WTC11 (cell line): ENCODE results near the gene PAXIP1.

Source experiments
- CREB1 ChIP-seq: sonication (generic); formaldehyde crosslinking; IDR thresholded peaks from 2 replicates; pipeline ENCODE4 v1.8.0; 2023; ENCODE audit warnings: mild to moderate bottlenecking, missing genetic modification reagents
- SP1 ChIP-seq: sonication (generic); formaldehyde crosslinking; conservative IDR thresholded peaks from 2 replicates; pipeline ENCODE4 v1.8.1; 2022; ENCODE audit warnings: missing genetic modification reagents
- ZNF317 ChIP-seq: sonication (generic); formaldehyde crosslinking; IDR thresholded peaks from 2 replicates; pipeline ENCODE4 v1.8.1; 2023; ENCODE audit warnings: low read depth, mild to moderate bottlenecking, moderate library complexity, missing genetic modification reagents, borderline replicate concordance
- ZNF423 ChIP-seq: fragments of 250-450 bp; sonication (Bioruptor Pico); IDR thresholded peaks from 2 replicates; pipeline ENCODE4 v2.1.2; 2022; ENCODE audit warnings: mild to moderate bottlenecking, moderate library complexity
- ZNF512 ChIP-seq: sonication (generic); formaldehyde crosslinking; IDR thresholded peaks from 2 replicates; pipeline ENCODE4 v1.8.1; 2022; ENCODE audit warnings: missing genetic modification reagents, borderline replicate concordance
- TF ChIP-seq, protein P1 (sequence below): fragments of 200-600 bp; IDR thresholded peaks from 2 replicates; pipeline ENCODE4 v1.8.0; 2022; ENCODE audit warnings: antibody characterized with exemption
- TF ChIP-seq, protein P2 (sequence below): sonication (generic); formaldehyde crosslinking; conservative IDR thresholded peaks from 2 replicates; pipeline ENCODE4 v1.8.1; 2022; ENCODE audit warnings: mild to moderate bottlenecking, missing genetic modification reagents

GRCh38 chr7:154976844-154977243 is 26.1 kb downstream of the PAXIP1 start:
- TF ChIP-seq ZNF423 (CRISPR knock-in tag) (no peak), ZNF512 (CRISPR knock-in tag) (no peak), SP1 (CRISPR knock-in tag) (no peak), CREB1 (no peak), ZNF317 (CRISPR knock-in tag) (no peak)
- TF ChIP-seq, protein P1, sequence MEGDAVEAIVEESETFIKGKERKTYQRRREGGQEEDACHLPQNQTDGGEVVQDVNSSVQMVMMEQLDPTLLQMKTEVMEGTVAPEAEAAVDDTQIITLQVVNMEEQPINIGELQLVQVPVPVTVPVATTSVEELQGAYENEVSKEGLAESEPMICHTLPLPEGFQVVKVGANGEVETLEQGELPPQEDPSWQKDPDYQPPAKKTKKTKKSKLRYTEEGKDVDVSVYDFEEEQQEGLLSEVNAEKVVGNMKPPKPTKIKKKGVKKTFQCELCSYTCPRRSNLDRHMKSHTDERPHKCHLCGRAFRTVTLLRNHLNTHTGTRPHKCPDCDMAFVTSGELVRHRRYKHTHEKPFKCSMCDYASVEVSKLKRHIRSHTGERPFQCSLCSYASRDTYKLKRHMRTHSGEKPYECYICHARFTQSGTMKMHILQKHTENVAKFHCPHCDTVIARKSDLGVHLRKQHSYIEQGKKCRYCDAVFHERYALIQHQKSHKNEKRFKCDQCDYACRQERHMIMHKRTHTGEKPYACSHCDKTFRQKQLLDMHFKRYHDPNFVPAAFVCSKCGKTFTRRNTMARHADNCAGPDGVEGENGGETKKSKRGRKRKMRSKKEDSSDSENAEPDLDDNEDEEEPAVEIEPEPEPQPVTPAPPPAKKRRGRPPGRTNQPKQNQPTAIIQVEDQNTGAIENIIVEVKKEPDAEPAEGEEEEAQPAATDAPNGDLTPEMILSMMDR = no peak
- TF ChIP-seq, protein P2, sequence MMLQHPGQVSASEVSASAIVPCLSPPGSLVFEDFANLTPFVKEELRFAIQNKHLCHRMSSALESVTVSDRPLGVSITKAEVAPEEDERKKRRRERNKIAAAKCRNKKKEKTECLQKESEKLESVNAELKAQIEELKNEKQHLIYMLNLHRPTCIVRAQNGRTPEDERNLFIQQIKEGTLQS = no peak
